Measurements from ENCODE around the gene BRICD5. TPM values are rescaled to one million over a fixed set of nuclear protein-coding genes. Genes with fewer than 3 reads are reported as not detected.

Gene BRICD5
- total and polyA plus RNA-seq, 2 of the 13 experiments (the other 11 are each of a cell fraction or from before 2014, with no cell fraction given), result 1.6 to 5.8 TPM

GRCh38 chr16:2180962-2181923 is 29.4 kb downstream of the BRICD5 start:
- peaks cover 2 to 3% of the 10 kb centered on the region in 2 experiments; a peak in 1 of 5 replicates for H3K36me3 ChIP-seq (replicated peaks in 1 of 2; ENCODE audit: control insufficient read depth in 1 of 2, insufficient read depth in 2 of 2, low read length in 2 of 2)
- intact Hi-C loops (cut with micrococcal nuclease; ENCODE audit: unreplicated experiment) (no loop called here), in situ Hi-C loops (cut with HindIII; ENCODE audit: extremely low pct_ligation_motif_present, low pct_unique_long_range_greater_than_20kb) (no loop called here)
- BruUV-seq (replicated peaks), result no TSS peak
- ATAC-seq (peak; percentile 40), DNase-seq (ENCODE audit: low spot score) (no peak), FAIRE-seq (no peak)
- no peaks in the 10 kb centered on the region for H3K9me3 ChIP-seq (ENCODE audit: low read length)
- H4K20me1 ChIP-seq (ENCODE audit: insufficient read depth, low read length), result no peaks in the 10 kb centered on the region
- H3K4me3 ChIP-seq (replicated peaks in 1 of 3; ENCODE audit: insufficient read depth in 1 of 3, low read depth in 2 of 3, low read length in 3 of 3), result no peak overlapping the region
- CTCF ChIA-PET (ENCODE audit: low intra/inter-chr PET ratio, low total read pairs), result no interaction called here
- no peak overlapping the region for H3K27ac ChIP-seq (ENCODE audit: extremely low read length, insufficient read depth, low read length)
- no peaks in the 10 kb centered on the region for H3K79me2 ChIP-seq (ENCODE audit: insufficient read depth, low read length)
- H2AFZ ChIP-seq (ENCODE audit: low read length), result no peak overlapping the region
- peaks cover 17% of the 10 kb centered on the region for H3K4me1 ChIP-seq (ENCODE audit: insufficient read depth, low read length)
- POLR2A ChIA-PET, result interaction anchor here (0.6 to 3.5 kb wide), 6 partner anchors 20 to 35 kb away, joined by 3 to 31 read pairs (median 4); partner anchors contain the start of gene TRAF7
- H3K9ac ChIP-seq (ENCODE audit: insufficient read depth, low read depth, low read length), result no peak overlapping the region
- 85% methylated on average over 9 of the region's 46 CpGs for WGBS (ENCODE audit: low lambda C conversion rate)
- no peak overlapping the region for H3K4me2 ChIP-seq (ENCODE audit: low read depth, low read length)
- TF ChIP-seq ZNF549 (CRISPR knock-in tag; IDR thresholded peaks at IDR 0.05) (no peak), PCBP1 (IDR thresholded peaks at IDR 0.05; ENCODE audit: borderline replicate concordance, low read depth, low read length) (0 out of 2 replicates have a peak, but pooled peaks have one; percentile 44), ARID5B (CRISPR knock-in tag; IDR thresholded peaks at IDR 0.05) (no peak), LCORL (IDR thresholded peaks at IDR 0.05) (no peak), LCORL (CRISPR knock-in tag; IDR thresholded peaks at IDR 0.05) (0 out of 2 replicates have a peak, but pooled peaks have one; percentile 28)
- no peaks in the 10 kb centered on the region for H3K27me3 ChIP-seq (ENCODE audit: control insufficient read depth in 1 of 2, insufficient read depth in 2 of 2, low read length in 2 of 2)
